NCI-H1092 (cell line): Measurements from ENCODE around the gene TBXT.
A peak's percentile ranks its signal among the peaks of the same experiment; 100 is the strongest.
"Not testable (repeated sequence)": the region's sequence is repeated elsewhere in the genome, so short reads cannot be mapped to it uniquely, and the experiment has no call there.

Experiments
- DNase-seq: peaks from one replicate; lab custom pipeline; 2025; lab: John Stamatoyannopoulos, UW

Gene TBXT

DNA sequence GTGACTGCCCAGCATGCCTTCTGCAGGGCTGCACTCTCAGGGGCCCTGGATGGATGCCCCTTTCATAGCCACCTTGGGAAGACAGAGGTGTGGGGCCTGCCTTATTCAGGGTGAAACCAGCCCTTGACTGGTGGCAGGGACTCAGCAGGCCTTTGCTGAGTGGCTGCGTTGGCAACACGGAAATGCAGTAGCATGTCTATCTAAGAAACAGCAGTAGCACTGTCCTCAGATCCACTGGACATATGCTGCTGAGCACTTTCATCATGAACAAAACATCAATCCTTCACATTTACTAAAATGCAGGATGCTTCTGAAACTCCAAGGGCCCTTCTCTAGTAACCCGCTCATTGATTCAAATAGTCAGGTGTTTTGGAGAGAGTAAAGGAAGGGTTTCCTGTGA lies 4.9 kb upstream of the TBXT start:
- no peak for DNase-seq

DNA sequence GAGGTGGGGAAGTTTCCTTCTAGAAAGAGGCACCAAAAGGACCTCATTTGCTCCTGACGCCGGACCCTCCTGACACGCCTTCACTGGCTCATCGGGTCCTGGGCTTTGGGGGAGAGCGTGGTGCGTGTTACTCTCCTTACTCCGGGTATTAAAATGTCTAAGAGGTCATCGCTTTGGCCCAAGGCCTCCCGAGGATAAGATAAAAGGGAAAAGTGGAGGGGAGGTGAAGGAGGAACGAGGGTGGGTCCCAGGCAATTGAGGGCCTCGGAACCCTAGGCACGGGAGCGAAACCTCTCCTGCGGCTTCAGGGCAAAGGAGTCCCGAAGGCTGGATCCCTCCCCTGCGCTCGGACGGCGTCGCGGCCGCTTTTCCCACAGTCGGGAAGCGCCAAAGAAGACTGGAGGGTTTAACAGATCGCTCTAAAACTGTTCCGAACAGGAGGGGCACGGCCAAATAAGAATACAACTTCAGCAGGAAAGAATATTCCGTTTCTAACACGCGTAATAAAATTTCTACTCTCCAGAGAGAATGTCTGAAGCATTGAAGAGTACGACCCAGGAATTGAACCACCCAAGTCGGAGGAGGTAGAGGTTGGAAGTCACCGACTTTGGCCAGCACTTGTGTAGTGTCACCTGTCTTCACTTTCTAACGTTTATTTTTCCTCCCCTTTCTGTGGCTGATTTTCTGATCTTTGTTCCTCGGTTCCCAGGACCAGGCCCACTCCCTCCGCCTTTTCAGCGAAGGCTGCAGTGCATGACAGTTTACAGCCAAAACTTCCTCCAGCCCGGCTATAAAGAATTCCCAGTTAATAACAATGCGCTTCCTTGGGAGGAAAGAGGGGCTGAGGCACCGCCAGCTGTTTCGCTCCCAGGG lies 2.1 kb upstream of the TBXT start:
- DNase-seq, result no peak

DNA sequence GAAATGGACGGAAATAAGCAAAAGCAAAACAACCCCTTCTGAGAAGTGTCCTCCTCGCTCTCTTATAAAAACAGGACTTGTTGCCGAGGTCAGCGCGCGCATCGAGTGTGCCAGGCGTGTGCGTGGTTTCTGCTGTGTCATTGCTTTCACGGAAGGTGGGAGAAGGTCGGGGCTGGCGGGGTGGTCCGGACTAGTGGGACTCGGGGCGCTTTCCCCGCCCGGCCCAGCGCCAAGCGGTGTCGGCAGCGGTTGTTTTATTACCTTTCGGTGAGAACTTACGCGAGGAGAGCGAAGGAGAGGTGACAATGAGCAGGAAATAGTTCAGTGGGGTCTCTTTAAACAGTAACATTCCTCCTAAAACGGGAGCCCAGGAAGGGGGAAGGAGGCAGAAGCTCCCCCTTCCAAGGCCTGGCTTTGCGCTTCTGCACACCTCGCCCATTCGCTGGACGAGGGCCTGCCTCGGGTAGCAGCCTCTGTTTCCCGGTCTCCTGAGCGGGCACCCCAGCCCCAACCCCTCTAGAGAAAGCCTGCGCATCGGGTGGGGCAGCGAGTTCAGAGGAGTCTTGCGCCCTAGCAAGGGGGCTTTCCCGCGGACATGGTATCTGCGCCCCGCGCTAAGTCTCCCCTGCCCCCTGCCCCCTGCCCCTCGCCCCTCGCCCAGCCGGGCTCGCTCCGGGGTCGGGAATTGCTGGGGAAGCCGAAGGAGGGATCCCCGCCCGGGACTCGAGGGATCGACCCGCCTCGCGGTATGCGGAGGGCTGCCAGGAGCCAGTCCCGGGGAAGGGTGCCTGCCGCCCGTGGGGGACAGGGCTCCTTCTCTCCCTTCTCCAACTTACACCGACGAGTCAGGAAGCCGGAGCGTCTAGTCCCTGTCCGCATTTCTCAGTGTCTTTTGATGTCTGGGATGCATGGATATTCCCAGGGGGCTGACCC lies 1.2 kb upstream of the TBXT start:
- DNase-seq, result no peak

DNA sequence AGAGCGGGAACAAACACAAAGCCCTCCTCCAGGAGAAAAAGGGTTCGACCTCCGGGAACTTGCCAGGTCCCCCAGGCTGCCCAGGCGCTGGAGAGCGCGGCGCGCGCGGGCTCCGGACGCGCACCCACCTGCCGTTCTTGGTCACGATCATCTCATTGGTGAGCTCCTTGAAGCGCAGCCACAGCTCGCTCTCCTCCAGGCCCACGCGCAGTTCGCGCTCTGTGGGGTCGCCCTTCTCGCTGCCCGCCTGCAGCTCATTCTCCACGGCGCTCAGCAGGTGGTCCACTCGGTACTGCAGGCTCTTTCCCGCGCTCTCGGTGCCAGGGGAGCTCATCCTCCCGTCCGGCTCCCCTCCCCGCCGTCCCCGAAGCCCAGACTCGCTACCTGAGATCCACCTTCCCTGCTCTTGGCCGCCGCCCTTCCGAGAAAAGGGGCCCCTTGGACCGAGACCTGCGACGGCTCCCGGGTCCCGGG lies 356 bp downstream of the TBXT start:
- DNase-seq, result no peak

DNA sequence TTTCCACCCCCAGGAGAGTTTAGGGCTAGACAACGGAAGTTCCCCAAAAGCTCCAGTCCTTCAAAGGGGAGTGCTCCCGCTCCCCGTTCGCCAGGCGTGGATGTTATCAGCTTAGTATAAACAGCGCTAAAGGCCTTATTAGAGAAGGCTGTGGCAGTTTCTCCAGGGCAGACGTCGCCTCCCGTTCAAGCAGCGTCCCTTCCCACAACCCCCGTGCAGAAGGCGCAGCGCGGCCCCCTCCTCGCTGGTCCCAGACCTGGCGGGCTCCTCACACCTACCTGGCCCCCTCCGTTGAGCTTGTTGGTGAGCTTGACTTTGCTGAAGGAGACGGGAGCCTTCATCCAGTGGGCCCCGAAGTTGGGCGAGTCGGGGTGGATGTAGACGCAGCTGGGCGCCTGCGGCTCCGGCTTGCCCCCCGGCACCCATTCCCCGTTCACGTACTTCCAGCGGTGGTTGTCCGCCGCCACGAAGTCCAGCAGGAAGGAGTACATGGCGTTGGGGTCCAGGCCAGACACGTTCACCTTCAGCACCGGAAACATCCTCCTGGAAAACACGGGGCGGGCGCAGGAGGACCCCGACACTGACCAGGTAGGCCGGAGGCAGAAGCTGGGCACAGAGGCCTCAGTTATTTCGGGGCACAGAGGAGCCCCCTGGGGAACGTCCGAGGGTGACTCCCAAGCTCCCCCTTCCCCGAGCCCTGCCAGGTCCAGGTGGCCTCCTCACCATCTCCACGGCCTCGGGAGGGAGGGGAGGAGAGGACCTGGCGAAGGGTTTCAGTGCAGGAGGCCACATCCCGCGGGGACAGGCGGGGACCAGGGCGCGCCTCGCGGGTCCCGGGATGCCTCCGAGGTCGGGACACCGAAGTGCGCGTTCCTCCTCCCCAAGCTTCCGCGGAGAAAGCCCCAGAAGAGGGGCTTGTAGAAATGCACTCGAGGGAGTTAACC lies 1.1 kb downstream of the TBXT start:
- DNase-seq, result no peak

DNA sequence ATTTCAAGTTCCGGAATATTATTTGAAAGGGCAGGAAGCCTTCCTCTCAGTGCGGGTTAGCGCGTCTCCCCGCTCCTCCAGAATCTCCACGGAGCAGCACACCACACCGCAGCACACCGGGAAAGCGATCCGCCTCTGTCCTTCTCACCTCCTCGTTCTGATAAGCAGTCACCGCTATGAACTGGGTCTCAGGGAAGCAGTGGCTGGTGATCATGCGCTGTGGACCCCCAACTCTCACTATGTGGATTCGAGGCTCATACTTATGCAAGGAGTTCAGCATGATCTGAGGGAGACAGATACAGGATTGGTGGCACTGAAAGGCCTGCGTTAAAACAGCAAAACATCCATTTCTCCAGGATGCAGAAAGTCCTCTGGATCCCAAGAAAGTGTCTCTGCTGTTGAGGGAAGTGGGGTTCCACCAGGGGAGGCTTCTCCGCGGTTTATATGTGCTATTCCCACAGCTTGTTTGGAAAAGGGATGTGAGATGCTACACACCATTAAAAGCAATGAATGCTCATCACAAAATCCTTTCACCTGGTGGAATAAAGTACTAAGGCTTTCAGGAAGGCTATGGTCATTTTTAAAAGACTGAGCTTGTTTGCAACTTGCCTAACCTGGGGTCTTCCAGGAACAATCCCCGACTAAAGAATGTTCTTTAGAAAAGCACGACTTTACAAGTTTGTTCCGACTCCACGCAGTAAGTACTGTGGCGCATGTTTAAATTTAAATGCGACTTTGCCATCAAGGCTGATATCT lies 1.9 kb downstream of the TBXT start:
- DNase-seq, result no peak

DNA sequence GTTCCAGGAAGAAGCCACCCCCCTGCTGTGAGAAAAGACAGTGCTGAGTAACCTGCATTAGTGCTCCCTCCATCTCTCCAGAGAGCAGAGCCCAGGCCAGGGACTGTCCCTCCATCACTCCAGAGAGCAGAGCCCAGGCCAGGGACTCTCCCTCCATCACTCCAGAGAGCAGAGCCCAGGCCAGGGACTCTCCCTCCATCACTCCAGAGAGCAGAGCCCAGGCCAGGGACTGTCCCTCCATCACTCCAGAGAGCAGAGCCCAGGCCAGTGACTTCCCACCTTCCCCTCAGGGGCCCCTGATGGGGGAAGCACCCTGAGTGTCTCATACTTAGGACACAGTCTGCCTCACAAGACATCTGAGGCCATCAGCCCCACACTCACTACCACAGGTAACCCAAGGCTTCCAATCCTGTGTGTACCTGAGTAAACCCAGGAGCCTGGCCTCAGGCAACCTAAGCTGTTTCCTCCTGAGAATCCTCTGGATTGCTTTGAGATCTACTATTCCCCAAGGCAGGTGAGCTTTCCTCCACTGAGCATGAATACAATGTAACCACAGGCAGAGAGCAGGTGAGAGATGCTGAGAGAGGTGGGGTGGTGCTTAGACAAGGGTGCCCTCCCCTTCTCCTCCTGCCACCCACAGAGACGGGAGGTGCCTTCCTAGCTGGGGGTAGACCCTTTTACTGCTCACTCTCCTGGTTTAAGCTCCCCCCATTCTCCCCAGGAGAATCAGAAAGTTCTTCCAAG lies 4.9 kb downstream of the TBXT start:
- no peak for DNase-seq

DNA sequence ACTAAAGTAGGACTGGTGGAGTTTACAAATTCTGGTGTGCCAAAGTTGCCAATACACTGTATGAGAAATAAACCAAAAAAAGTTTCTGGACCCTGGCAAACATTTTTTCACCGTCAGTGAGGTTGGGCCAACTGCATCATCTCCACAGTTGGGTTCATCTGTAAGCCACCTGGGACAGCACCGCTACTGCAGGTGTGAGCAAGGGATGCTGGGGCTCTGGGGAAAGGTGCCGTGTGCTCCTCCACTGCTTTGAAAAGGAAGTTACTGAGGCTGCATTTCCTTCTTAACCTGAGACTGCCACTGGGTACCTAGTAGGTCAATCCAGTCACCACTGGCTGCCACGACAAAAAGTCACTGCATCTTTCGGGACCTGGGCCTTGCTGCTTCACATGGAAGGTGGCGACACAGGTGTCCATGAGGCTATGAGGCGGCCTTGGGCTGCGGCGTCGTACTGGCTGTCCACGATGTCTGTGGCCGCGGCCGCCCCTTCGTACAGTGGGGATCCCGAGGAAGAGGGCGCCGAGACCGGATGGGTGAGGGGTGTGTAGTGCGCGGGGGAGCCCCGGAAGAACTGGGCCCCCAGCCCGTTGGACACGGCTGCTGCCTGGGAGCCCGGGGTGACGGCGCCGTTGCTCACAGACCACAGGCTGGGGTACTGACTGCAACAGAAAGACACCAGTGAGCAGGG lies 9.6 kb downstream of the TBXT start:
- no peak for DNase-seq

DNA sequence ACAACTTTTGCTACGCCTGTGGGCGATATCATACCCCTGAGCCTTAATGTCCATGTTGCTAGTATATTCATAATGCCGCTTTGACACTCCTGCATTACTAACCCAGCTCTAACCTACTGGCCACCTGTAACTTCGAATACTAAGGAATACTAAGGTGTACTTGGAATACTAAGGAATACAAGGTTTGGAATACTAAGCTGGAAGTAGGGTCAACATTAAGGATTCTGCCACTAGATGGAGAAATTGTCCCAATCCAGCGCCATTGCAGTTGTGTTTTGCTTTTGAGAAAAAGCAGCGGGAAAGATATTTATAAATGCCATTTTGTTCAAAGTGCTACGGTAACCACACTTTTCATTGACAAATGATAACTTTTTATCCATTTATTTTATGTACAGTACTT lies 10.7 kb downstream of the TBXT start:
- no peak for DNase-seq

DNA sequence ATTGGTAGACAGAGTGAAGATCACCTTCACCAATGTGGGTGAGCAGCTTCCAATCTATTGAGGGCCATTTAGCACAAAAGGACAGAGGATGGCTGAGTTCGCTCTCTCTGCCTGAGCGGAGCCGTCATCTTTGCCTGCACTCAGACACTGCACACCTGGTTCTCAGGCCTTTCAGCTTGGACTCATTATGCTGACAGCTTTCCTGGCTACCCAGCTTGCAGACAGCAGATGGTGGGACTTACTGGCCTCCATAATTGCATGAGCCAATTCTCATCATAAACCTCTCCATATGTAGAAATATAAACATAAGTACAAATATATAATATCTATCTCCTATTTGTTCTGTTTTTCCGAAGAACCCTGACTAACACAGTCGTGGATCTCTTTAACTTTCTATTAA lies 13.7 kb downstream of the TBXT start:
- DNase-seq, result peak; percentile 6

DNA sequence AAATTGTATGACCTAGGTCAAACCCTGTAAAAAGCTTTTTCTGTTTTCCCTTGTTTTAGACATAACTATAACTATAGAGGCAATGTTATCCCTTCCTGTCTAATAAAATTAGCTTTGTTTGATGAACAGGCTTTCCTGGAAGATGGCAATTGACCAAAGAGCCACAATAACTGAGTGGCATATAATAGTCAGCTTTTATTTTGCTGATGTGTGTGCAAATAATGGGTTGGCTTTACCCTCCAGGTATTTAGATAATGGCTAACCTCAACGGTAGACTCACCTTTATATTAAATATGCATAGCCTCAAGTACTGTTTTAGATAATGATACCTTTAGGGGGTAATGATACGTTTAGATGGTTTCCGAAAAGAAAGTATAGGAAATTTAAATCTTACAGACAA lies 15.0 kb downstream of the TBXT start:
- no peak for DNase-seq

DNA sequence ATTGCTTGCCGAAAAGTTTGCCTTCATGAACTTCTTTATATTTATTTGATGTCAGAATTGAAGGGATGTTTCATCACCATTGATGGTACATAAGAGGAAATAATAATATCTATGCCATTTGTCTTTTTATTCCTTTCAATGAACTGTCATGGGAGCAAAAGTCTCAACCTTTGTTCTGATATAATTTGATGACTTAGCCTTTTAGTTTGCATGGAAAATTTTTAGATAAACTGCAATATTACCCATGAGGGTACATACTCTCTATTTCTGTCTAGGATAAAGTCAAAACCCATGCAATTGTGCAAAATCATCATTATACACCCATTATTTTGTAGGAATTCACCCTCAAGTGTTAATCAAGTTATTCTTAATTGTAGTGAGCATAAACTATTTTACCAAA lies 15.9 kb downstream of the TBXT start:
- no peak for DNase-seq

DNA sequence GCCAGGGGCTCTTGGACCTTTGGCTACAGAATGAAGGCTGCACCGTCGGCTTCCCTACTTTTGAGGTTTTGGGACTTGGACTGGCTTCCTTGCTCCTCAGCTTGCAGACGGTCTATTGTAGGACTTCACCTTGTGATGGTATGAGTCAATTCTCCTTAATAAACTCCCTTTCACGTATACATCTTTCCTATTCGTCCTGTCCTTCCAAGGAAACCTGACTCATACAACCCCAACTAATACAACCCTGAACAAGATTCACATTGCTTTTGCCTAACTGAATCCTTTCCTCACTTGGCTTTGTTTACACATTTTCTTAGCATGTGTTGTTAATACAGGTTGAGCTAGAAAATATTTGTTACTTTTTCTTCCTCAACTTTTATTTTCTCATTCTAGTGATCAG lies 21.9 kb downstream of the TBXT start:
- no peak for DNase-seq

DNA sequence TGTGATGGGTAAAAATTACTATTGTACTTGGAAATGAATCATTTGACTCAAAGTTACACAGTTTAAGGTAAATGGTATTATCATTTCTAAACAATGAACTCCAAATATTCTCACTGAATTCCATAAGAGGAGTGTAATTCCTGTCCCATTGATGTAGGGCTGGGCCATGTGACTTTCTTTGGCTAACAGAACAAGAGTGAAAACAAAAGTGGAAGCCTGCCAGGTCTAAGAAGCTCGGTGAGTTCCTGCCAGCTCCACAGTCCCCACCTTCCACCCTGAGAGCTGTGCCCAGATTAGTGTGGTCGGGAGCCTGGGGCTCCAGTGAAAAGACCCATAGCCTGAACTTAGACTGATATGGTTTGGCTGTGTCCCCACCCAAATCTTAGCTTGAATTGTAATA lies 24.6 kb downstream of the TBXT start:
- DNase-seq, result no peak

DNA sequence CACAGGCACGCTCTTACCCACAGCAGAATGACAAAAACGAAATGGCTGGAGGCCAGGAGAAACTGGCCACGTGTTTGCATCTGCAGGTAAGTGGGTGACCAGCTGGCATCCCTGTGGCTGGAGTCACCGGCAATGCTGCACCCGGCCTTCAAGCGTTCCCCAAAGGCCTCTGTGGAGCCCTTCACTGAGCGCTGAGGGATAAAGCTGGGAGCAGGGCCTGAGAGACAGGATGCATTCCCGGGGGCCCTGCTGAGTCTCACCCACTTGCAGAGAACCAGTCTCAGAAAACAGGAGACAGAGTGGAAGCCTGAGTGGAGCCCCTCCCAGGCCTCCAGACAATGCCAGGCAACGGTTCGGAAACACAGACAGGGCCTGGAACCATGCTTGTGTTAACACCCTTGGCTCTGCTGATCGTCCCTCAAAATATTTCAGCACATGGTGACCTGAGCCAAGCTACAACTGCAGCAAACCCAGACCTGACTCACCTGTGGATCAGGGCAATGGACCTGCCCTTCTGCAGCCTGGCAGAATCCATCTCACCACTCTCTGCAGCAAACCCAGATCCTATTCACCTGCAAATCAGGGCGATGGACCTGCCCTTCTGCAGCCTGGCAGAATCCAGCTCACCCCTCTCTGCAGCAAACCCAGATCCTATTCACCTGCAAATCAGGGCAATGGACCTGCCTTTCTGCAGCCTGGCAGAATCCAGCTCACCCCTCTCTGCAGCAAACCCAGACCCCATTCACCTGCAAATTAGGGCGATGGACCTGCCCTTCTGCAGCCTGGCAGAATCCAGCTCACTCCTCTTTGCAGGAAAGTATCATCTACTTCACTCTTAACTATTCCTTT lies 39.8 kb downstream of the TBXT start:
- no peak for DNase-seq

DNA sequence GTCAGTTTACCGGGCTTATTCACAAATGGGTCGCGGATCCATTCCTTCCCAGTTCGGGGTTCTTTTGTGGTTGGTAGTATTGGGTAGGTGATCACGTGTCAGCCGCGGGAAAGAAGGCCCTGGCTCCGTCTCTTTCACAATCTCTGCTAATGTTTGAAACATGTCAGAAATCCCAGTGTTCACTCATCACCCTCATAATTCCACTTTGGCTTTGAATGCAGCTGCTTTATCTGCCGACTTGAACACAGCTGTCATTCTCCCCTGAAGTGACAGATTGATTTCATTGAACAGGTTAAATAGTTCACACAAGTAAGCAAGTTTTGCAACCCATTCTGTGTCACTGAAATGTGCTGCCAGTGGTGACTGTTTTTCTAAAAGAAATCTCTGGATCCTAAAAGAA lies 44.5 kb downstream of the TBXT start:
- not testable (repeated sequence) for DNase-seq

DNA sequence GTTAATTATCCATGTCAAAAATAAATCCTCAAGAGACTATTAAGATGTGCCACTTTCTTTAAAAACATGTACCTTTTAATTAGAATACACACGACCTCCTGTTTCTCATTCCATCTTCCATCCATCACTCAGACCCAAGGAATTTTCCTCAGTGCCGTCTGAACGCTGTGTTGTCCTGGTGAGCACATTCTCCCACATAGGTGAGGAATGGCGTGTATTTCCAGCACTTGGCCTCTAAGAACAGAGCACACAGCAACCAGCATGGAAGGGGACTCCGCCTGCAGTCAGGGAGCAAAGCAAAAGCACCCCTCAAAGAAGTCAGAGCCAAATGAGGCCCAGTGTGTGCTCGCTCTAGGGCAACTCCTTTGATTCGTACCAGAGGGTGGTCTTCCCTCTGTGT lies 45.9 kb downstream of the TBXT start:
- no peak for DNase-seq

DNA sequence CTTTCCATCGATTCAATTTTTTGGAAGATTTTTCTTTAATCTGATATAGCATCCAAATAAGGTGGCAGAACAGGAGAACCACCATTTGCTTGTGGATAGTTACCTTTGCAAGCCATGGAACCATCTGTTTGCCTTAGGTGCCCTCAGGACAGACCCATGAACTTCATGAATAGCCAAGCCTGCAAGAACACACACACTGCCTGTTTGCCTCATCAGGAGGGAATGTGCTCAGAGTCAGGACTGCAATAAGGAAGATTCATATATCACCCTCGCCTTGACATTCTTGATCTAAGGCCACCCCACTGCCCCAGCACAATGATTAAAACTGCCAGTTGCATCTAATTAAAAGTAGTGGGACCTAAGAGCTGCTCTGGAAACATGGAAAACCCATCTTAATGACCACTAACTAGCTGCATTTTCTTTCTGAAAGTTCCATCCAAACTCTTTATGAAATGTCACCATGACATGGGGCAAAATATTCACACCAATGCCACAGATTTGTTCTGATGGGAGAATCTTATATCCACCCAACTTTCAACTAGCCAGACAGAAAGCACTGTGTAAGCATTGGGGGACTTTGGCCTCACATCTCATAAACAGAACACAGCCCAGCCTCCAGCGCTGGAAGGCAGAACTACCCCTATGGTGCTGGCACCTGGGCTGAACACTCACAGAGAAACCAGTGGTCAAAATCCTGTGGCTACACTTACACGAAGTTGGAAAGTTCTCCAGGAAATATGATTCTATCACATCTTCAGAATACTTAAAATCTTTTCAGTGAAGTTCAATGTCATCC lies 48.3 kb downstream of the TBXT start:
- no peak for DNase-seq
